Activated CD4-positive, CD25-positive, alpha-beta regulatory T cell treated with anti-CD3 and anti-CD28 coated beads, Interleukin-2, amount 50 U/mL, for 16 hours (primary cell): ENCODE data around the gene CDKN2B-AS1.

ENCODE experiments used
- DNase-seq: peaks from one replicate; pipeline ENCODE4 v3.0.0-alpha.2; 2020; ENCODE audit warnings: low read depth, low spot score

The CDKN2B-AS1 gene

GRCh38 chr9:22084336-22085035 is 89.9 kb downstream of the CDKN2B-AS1 start:
- no peak for DNase-seq

GRCh38 chr9:22088053-22088716 is 93.6 kb downstream of the CDKN2B-AS1 start:
- no peak for DNase-seq

- no peak for DNase-seq
These were observed 94.1 kb downstream of the CDKN2B-AS1 start for GRCh38 chr9:22088717-22089061.

- no peak for DNase-seq
These were observed 103.1 kb downstream of the CDKN2B-AS1 start for GRCh38 chr9:22097707-22098106.

GRCh38 chr9:22098643-22099332 is 104.2 kb downstream of the CDKN2B-AS1 start:
- DNase-seq, result no peak

- DNase-seq, result no peak
These were observed 106.0 kb downstream of the CDKN2B-AS1 start for GRCh38 chr9:22100626-22101025.

- DNase-seq, result no peak
These were observed 107.8 kb downstream of the CDKN2B-AS1 start for GRCh38 chr9:22102146-22103053.

- no peak for DNase-seq
These were observed 109.3 kb downstream of the CDKN2B-AS1 start for GRCh38 chr9:22103685-22104575.

- DNase-seq, result no peak
These were observed 110.6 kb downstream of the CDKN2B-AS1 start for GRCh38 chr9:22105005-22105722.

- no peak for DNase-seq
These were observed 112.8 kb downstream of the CDKN2B-AS1 start for GRCh38 chr9:22107202-22108045.

GRCh38 chr9:22108581-22109370 is 114.2 kb downstream of the CDKN2B-AS1 start:
- DNase-seq, result no peak

- no peak for DNase-seq
These were observed 116.8 kb downstream of the CDKN2B-AS1 start for GRCh38 chr9:22111176-22111953.

- no peak for DNase-seq
These were observed 117.3 kb downstream of the CDKN2B-AS1 start for GRCh38 chr9:22111954-22112247.

GRCh38 chr9:22112870-22113821 is 118.6 kb downstream of the CDKN2B-AS1 start:
- no peak for DNase-seq

- no peak for DNase-seq
These were observed 120.4 kb downstream of the CDKN2B-AS1 start for GRCh38 chr9:22114956-22115355.

- no peak for DNase-seq
These were observed 122.2 kb downstream of the CDKN2B-AS1 start for GRCh38 chr9:22116758-22117157.
